ENCODE results near the gene AATF.

DNA sequence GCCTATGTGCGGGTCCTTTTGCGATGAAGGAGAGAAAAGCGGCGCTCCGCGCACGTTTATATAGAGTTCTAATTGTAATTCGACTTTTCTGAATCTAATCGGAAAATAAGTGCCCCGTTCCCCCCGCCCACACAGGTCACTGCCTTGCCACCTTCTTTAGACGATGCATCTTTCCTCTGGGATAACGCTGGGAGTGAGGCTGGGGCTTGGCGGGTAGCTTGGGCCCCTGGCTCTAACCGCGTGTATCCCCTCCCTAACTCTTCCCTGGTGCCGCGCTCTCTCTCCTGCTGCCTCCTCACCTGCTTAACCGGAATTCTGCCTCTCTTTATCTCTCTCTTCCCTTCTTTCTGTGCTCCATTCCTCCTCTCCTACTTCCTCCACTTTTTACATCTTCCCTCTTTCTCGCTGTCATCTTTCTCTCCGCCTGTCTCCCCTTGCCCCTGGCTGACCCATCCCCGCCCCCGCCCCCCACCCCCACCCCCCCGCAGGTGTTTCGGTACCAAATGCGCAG lies 8.9 kb upstream of the AATF start:
- no peak for TF ChIP-seq MAZ (IDR thresholded peaks at IDR 0.05; ENCODE audit: borderline replicate concordance, low read depth, low read length)
- no peak for TF ChIP-seq TP53 (CRISPR knock-in tag; IDR thresholded peaks at IDR 0.05)
- no peak for TF ChIP-seq JUN (IDR thresholded peaks at IDR 0.05)
- TF ChIP-seq, protein P1, sequence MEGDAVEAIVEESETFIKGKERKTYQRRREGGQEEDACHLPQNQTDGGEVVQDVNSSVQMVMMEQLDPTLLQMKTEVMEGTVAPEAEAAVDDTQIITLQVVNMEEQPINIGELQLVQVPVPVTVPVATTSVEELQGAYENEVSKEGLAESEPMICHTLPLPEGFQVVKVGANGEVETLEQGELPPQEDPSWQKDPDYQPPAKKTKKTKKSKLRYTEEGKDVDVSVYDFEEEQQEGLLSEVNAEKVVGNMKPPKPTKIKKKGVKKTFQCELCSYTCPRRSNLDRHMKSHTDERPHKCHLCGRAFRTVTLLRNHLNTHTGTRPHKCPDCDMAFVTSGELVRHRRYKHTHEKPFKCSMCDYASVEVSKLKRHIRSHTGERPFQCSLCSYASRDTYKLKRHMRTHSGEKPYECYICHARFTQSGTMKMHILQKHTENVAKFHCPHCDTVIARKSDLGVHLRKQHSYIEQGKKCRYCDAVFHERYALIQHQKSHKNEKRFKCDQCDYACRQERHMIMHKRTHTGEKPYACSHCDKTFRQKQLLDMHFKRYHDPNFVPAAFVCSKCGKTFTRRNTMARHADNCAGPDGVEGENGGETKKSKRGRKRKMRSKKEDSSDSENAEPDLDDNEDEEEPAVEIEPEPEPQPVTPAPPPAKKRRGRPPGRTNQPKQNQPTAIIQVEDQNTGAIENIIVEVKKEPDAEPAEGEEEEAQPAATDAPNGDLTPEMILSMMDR (IDR thresholded peaks at IDR 0.05): no peak
- no peak for TF ChIP-seq MAFK (IDR thresholded peaks at IDR 0.05; ENCODE audit: partially characterized antibody)
- no peak for TF ChIP-seq POLR2A (IDR thresholded peaks at IDR 0.05; ENCODE audit: low read length)
- no peak for TF ChIP-seq RFX5 (IDR thresholded peaks at IDR 0.05)
- TF ChIP-seq, protein P2, sequence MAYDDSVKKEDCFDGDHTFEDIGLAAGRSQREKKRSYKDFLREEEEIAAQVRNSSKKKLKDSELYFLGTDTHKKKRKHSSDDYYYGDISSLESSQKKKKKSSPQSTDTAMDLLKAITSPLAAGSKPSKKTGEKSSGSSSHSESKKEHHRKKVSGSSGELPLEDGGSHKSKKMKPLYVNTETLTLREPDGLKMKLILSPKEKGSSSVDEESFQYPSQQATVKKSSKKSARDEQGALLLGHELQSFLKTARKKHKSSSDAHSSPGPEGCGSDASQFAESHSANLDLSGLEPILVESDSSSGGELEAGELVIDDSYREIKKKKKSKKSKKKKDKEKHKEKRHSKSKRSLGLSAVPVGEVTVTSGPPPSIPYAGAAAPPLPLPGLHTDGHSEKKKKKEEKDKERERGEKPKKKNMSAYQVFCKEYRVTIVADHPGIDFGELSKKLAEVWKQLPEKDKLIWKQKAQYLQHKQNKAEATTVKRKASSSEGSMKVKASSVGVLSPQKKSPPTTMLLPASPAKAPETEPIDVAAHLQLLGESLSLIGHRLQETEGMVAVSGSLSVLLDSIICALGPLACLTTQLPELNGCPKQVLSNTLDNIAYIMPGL (CRISPR knock-in tag; IDR thresholded peaks at IDR 0.05; ENCODE audit: borderline replicate concordance): no peak
- no peak for TF ChIP-seq MYC (IDR thresholded peaks at IDR 0.05; ENCODE audit: borderline replicate concordance, low read length)
- no peak for TF ChIP-seq BHLHE40 (IDR thresholded peaks at IDR 0.05; ENCODE audit: low read depth, low read length)
- TF ChIP-seq, protein P3, sequence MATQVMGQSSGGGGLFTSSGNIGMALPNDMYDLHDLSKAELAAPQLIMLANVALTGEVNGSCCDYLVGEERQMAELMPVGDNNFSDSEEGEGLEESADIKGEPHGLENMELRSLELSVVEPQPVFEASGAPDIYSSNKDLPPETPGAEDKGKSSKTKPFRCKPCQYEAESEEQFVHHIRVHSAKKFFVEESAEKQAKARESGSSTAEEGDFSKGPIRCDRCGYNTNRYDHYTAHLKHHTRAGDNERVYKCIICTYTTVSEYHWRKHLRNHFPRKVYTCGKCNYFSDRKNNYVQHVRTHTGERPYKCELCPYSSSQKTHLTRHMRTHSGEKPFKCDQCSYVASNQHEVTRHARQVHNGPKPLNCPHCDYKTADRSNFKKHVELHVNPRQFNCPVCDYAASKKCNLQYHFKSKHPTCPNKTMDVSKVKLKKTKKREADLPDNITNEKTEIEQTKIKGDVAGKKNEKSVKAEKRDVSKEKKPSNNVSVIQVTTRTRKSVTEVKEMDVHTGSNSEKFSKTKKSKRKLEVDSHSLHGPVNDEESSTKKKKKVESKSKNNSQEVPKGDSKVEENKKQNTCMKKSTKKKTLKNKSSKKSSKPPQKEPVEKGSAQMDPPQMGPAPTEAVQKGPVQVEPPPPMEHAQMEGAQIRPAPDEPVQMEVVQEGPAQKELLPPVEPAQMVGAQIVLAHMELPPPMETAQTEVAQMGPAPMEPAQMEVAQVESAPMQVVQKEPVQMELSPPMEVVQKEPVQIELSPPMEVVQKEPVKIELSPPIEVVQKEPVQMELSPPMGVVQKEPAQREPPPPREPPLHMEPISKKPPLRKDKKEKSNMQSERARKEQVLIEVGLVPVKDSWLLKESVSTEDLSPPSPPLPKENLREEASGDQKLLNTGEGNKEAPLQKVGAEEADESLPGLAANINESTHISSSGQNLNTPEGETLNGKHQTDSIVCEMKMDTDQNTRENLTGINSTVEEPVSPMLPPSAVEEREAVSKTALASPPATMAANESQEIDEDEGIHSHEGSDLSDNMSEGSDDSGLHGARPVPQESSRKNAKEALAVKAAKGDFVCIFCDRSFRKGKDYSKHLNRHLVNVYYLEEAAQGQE (IDR thresholded peaks at IDR 0.05): no peak
- no peak for TF ChIP-seq NR3C1 (IDR thresholded peaks at IDR 0.05)
